ENCODE measurements around the gene ARF4. TPM values are rescaled to one million over a fixed set of nuclear protein-coding genes. Genes with fewer than 3 reads are reported as not detected.

The ARF4 gene
- 374 and 434 TPM in 2 replicates for total RNA-seq

GRCh38 chr3:57597127-57597923, at the start of gene ARF4:
Gene ARF4 (minus strand): TSS chr3:57597344. CDS start chr3:57597140, 204 bp downstream.

GRCh38 chr3:57555738-57556458, 41.2 kb downstream of the ARF4 start, which contains the start of gene PDE12:
Gene PDE12 (plus strand): TSS chr3:57556274. CDS start chr3:57556380, 106 bp downstream.

GRCh38 chr3:57544181-57545125, 52.7 kb downstream of the ARF4 start, which contains the start of gene DNAH12:
Gene DNAH12 (minus strand): TSS chr3:57544344. CDS start chr3:57542870, 1,474 bp downstream.

Other genes with a start within 250 kb of the ARF4 start
- 0.16 TPM in 1 of 2 replicates, not detected in the other for gene DNAH12, start 53.0 kb downstream of the ARF4 start, total RNA-seq
- gene PDE12, start 41.1 kb downstream of the ARF4 start, total RNA-seq: 13.0 and 14.3 TPM in 2 replicates
- gene DENND6A, start 95.7 kb upstream of the ARF4 start, total RNA-seq: 21.9 and 22.7 TPM in 2 replicates
- gene SLMAP, start 159.0 kb upstream of the ARF4 start, total RNA-seq: 17.0 and 35.2 TPM in 2 replicates

Measured in cardiac atrium fibroblast (primary cell).